HCT116 (cell line): Measurements from ENCODE around the gene CPLANE2. TPM values are rescaled to one million over a fixed set of nuclear protein-coding genes. Genes with fewer than 3 reads are reported as not detected.

ENCODE experiments used
- ATAC-seq: fragments of 200-7000 bp; cut with Tn5 transposase; 2 replicates; pipeline ENCODE4 v1.9.1; 2020; ENCODE audit warnings: mild to moderate bottlenecking, moderate library complexity
- BruUV-seq: library from RNA; stranded (reverse); fragments of 400-500 nt; replicated peaks from 2 replicates; lab custom pipeline; 2021; lab: Mats Ljungman, UMichigan
- CTCF ChIA-PET: fragments of 300-600 bp; sonication (Branson Sonifier 250); formaldehyde crosslinking; loops from one replicate; lab custom pipeline; 2021; ENCODE audit warnings: antibody characterized with exemption; lab: Charles Lee
- POLR2A ChIA-PET: fragments of 300-600, 350-600 bp; sonication (Branson Sonifier 250); formaldehyde crosslinking; loops from one replicate; lab custom pipeline; 2021; ENCODE audit warnings: antibody characterized with exemption; lab: Charles Lee
- RAD21 ChIA-PET, 2 experiments: fragments of 300-600 bp; sonication (Branson Sonifier 250); formaldehyde crosslinking; loops; one replicate each; lab custom pipeline; 2023; ENCODE audit warnings: low total read pairs in 2 of 2; ENCODE audit not compliant: uncharacterized antibody in 2 of 2, unreplicated experiment in 2 of 2, low non-redundant PET in 1 of 2; lab: Charles Lee
- DNase-seq: peaks from one replicate; pipeline ENCODE4 v3.0.0-alpha.2; 2010; ENCODE audit warnings: low read depth, low spot score
- H2AFZ ChIP-seq: fragments of 200-600 bp; shearing (Covaris generic), sonication (generic); 2 replicates; pipeline ENCODE4 v1.6.1; 2017; ENCODE audit warnings: low read depth, mixed run types, mixed read lengths, antibody characterized with exemption, low read length; ENCODE audit not compliant: poor library complexity, severe bottlenecking
- H3K27ac ChIP-seq: 2 replicates; pipeline ENCODE4 v1.5.1; 2012; ENCODE audit warnings: low read depth, low read length
- H3K27me3 ChIP-seq: fragments of 200-600 bp; sonication (generic); 2 replicates; pipeline ENCODE4 v1.6.1; 2016; ENCODE audit warnings: mixed run types, low read length, mixed read lengths; ENCODE audit not compliant: insufficient read depth
- H3K36me3 ChIP-seq, 2 experiments: fragments of 200-500 bp in 1 of 2; fragments of 200-600 bp in 1 of 2; sonication (Bioruptor generic) in 1 of 2; sonication (generic) in 1 of 2; 2 replicates each; pipeline versions ENCODE4 v1.5.1 to v1.6.1; 2014 to 2016; ENCODE audit warnings: low read length in 2 of 2, inconsistent platforms in 1 of 2, mixed read lengths in 1 of 2, mixed run types in 1 of 2; ENCODE audit not compliant: insufficient read depth in 2 of 2, control insufficient read depth in 1 of 2
- H3K4me1 ChIP-seq, 2 experiments: fragments of 200-600 bp in 1 of 2; sonication (generic) in 1 of 2; 2 replicates each; pipeline versions ENCODE4 v1.5.1 to v1.6.1; 2012 to 2017; ENCODE audit warnings: low read length in 2 of 2, inconsistent platforms in 1 of 2, mild to moderate bottlenecking in 1 of 2, mixed read lengths in 1 of 2, mixed run types in 1 of 2, moderate library complexity in 1 of 2; ENCODE audit not compliant: insufficient read depth in 2 of 2, control insufficient read depth in 1 of 2
- H3K4me2 ChIP-seq: fragments of 200-600 bp; sonication (generic); 2 replicates; pipeline ENCODE4 v1.6.1; 2017; ENCODE audit warnings: mixed run types, low read length, mixed read lengths
- H3K4me3 ChIP-seq, 2 experiments: fragments of 200-600 bp in 1 of 2; sonication (generic) in 1 of 2; replicated peaks in 1 of 2; 2 replicates each; pipeline ENCODE4 v1.5.1; 2011 to 2016; ENCODE audit warnings: low read length in 2 of 2, control low read depth in 1 of 2, low read depth in 1 of 2, mild to moderate bottlenecking in 1 of 2, mixed read lengths in 1 of 2, mixed run types in 1 of 2
- H3K79me2 ChIP-seq: fragments of 200-600 bp; sonication (generic); 2 replicates; pipeline ENCODE4 v1.6.1; 2017; ENCODE audit warnings: mild to moderate bottlenecking, mixed run types, low read length, moderate library complexity, mixed read lengths; ENCODE audit not compliant: insufficient read depth
- H3K9ac ChIP-seq: fragments of 200-600 bp; sonication (generic); 2 replicates; pipeline ENCODE4 v1.6.1; 2016; ENCODE audit warnings: low read length, mixed read lengths
- H3K9me2 ChIP-seq: fragments of 200-600 bp; sonication (generic), shearing (Covaris generic); 2 replicates; pipeline ENCODE4 v1.6.1; 2017; ENCODE audit warnings: mixed run types, mild to moderate bottlenecking, moderate library complexity; ENCODE audit not compliant: insufficient read depth
- H3K9me3 ChIP-seq, 2 experiments: fragments of 200-500 bp in 1 of 2; fragments of 200-600 bp in 1 of 2; sonication (Bioruptor generic) in 1 of 2; sonication (generic) in 1 of 2; 2 replicates each; pipeline ENCODE4 v1.6.1; 2014 to 2017; ENCODE audit warnings: low read length in 2 of 2, mixed read lengths in 2 of 2, inconsistent platforms in 1 of 2, low read depth in 1 of 2, mild to moderate bottlenecking in 1 of 2, mixed run types in 1 of 2, moderate library complexity in 1 of 2; ENCODE audit not compliant: control insufficient read depth in 1 of 2, insufficient read depth in 1 of 2
- H4K20me1 ChIP-seq: fragments of 200-600 bp; sonication (generic), shearing (Covaris generic); 2 replicates; pipeline ENCODE4 v1.6.1; 2017; ENCODE audit warnings: mixed run types, mild to moderate bottlenecking, moderate library complexity; ENCODE audit not compliant: insufficient read depth
- CTCF ChIP-seq, 3 experiments: fragments of 200-600 bp in 1 of 3; sonication (generic) in 1 of 3; IDR thresholded peaks in 2 of 3; conservative IDR thresholded peaks in 1 of 3; 2 replicates each; pipeline ENCODE4 v1.5.1; 2012 to 2017; ENCODE audit warnings: low read depth in 2 of 3, low read length in 2 of 3, antibody characterized with exemption in 1 of 3, borderline replicate concordance in 1 of 3, control low read depth in 1 of 3, mild to moderate bottlenecking in 1 of 3, mixed read lengths in 1 of 3, mixed run types in 1 of 3, moderate library complexity in 1 of 3; ENCODE audit not compliant: insufficient read depth in 1 of 3
- EZH2 ChIP-seq: fragments of 200-600 bp; sonication (generic); IDR thresholded peaks from 2 replicates; pipeline ENCODE4 v1.6.1; 2017; ENCODE audit warnings: antibody characterized with exemption, mixed run types
- EZH2phosphoT487 ChIP-seq: fragments of 200-600 bp; IDR thresholded peaks from 2 replicates; pipeline ENCODE4 v1.6.1; 2018; ENCODE audit warnings: antibody characterized with exemption, borderline replicate concordance
- POLR2A ChIP-seq: IDR thresholded peaks from 2 replicates; pipeline ENCODE4 v1.7.0; 2011; ENCODE audit warnings: borderline replicate concordance; ENCODE audit not compliant: insufficient read depth, insufficient read length; ENCODE audit errors: extremely low read depth
- POLR2AphosphoS5 ChIP-seq: IDR thresholded peaks from 2 replicates; pipeline ENCODE4 v1.6.1; 2011; ENCODE audit warnings: mild to moderate bottlenecking, low read depth, low read length, moderate library complexity
- ZNF274 ChIP-seq: fragments of 200-500 bp; sonication (Bioruptor generic); IDR thresholded peaks from 2 replicates; pipeline ENCODE4 v1.6.1; 2014; ENCODE audit warnings: mild to moderate bottlenecking, low read depth, low read length, inconsistent platforms
- intact Hi-C: fragments of 100-400 bp; cut with micrococcal nuclease; formaldehyde crosslinking; loops from 2 replicates; pipeline ENCODE4 v1.10.0; 2022
- total RNA-seq: library from RNA; stranded (reverse); gene quantifications from one replicate; pipeline ENCODE4 v1.2.1, GENCODE V29; 2021; ENCODE audit not compliant: unreplicated experiment

CPLANE2 gene
- total RNA-seq, 1 experiment from 2014 or later, result 8.1 TPM

- TF ChIP-seq EZH2phosphoT487 (no peak), POLR2AphosphoS5 (no peak), ZNF274 (no peak), EZH2 (no peak)
- TF ChIP-seq, all 23 proteins: peak for 0
Observed at GRCh38 chr1:16205334-16205671, 31.7 kb downstream of the CPLANE2 start (continued).

GRCh38 chr1:16204634-16205333 lies 32.2 kb downstream of the CPLANE2 start:
- intact Hi-C loops, result no loop called here
- ChIA-PET CTCF (no interaction called here), POLR2A (interaction anchor here (0.8 kb wide), 1 partner anchor 12 kb away, joined by 3 read pairs; no protein-coding TSS in a partner anchor), RAD21 (no interaction called here)
- H3K79me2 ChIP-seq, result peaks cover 9% of the 10 kb centered on the region; the same call in 1 of the 2 replicates
- no peak for DNase-seq
- no peak overlapping the region for H3K9ac ChIP-seq
- no peak overlapping the region for H3K4me2 ChIP-seq
- no peak overlapping the region for H3K4me3 ChIP-seq
- peak in 2 of 3 experiments; percentile 56 to 65; a peak in 4 of 6 replicates for TF ChIP-seq CTCF (IDR thresholded peaks at IDR 0.05 in 2 of 3, conservative IDR thresholded peaks at IDR 0.05 in 1 of 3; ENCODE audit: borderline replicate concordance in 1 of 3, insufficient read depth in 1 of 3, low read depth in 2 of 3, low read length in 2 of 3)
- TF ChIP-seq POLR2A, result no peak
- no peaks in the 10 kb centered on the region for H3K9me3 ChIP-seq
- H3K27ac ChIP-seq, result peak overlapping the region; percentile 82; the same call in 1 of the 2 replicates
- H2AFZ ChIP-seq, result no peak overlapping the region
- H3K4me1 ChIP-seq, result peaks cover 19 to 40% of the 10 kb centered on the region in 2 experiments
- H3K9me2 ChIP-seq, result no peaks in the 10 kb centered on the region
- ATAC-seq, result no peak
- no peaks in the 10 kb centered on the region for H4K20me1 ChIP-seq
- BruUV-seq, result no TSS peak
- H3K36me3 ChIP-seq, result peaks cover 12 to 27% of the 10 kb centered on the region in 2 experiments; a peak in 2 of 4 replicates
- no peaks in the 10 kb centered on the region for H3K27me3 ChIP-seq
